ENCODE measurements around the gene USP32.
A peak's percentile ranks its signal among the peaks of the same experiment; 100 is the strongest.

The USP32 gene

DNA sequence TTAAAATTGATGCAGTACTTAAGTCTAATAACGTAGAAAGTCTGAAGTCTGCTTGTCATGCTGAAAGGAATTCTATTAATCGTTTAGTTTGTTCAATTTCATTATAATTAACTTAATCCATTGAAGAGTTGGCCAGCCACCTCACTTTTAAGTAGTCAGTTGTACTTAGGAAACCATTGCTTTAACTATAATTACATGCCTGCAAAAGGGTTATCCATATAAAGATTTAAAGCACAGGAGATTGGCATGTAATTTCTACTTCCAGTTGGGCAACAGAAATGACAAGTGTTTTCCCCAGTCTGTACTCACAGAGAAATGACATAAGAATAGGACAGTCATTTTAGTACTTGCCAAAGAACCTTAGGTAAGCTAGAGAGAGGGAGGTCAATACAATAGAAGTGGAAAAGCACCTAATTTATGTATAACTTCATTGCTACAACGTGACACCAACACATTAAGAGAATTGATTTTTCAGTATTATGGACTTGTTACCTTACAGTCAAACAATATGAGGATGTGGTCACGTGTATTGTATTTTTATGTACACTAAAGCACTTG, 3.7 kb upstream of the USP32 start:
- peaks cover 9% of the 10 kb centered on the region for H3F3A ChIP-seq (ENCODE audit: insufficient read depth)
- no peak for TF ChIP-seq EZH2phosphoT487 (conservative IDR thresholded peaks at IDR 0.05; ENCODE audit: low read length)
- TF ChIP-seq, protein P1, sequence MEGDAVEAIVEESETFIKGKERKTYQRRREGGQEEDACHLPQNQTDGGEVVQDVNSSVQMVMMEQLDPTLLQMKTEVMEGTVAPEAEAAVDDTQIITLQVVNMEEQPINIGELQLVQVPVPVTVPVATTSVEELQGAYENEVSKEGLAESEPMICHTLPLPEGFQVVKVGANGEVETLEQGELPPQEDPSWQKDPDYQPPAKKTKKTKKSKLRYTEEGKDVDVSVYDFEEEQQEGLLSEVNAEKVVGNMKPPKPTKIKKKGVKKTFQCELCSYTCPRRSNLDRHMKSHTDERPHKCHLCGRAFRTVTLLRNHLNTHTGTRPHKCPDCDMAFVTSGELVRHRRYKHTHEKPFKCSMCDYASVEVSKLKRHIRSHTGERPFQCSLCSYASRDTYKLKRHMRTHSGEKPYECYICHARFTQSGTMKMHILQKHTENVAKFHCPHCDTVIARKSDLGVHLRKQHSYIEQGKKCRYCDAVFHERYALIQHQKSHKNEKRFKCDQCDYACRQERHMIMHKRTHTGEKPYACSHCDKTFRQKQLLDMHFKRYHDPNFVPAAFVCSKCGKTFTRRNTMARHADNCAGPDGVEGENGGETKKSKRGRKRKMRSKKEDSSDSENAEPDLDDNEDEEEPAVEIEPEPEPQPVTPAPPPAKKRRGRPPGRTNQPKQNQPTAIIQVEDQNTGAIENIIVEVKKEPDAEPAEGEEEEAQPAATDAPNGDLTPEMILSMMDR (IDR thresholded peaks at IDR 0.05; ENCODE audit: insufficient read depth, low read length, poor library complexity, severe bottlenecking), result no peak
- no peaks in the 10 kb centered on the region for H3K36me3 ChIP-seq (ENCODE audit: low read length)
- H3K27ac ChIP-seq (ENCODE audit: low read depth, low read length), result no peak overlapping the region
- H3K9ac ChIP-seq (ENCODE audit: low read length), result no peak overlapping the region
- no peaks in the 10 kb centered on the region for H3K9me3 ChIP-seq (ENCODE audit: insufficient read depth, low read length)
- H3K4me3 ChIP-seq (ENCODE audit: insufficient read depth, low read length, poor library complexity, severe bottlenecking), result no peak overlapping the region
- H2AFZ ChIP-seq (ENCODE audit: low read depth, low read length, severe bottlenecking), result no peak overlapping the region
- H3K9me2 ChIP-seq (replicated peaks; ENCODE audit: insufficient read depth, low read length), result no peaks in the 10 kb centered on the region
- no peaks in the 10 kb centered on the region; the same call in 1 of the 2 replicates for H3K79me2 ChIP-seq (ENCODE audit: insufficient read depth, low read length)
- H3K4me2 ChIP-seq (ENCODE audit: low read depth, low read length, poor library complexity, severe bottlenecking), result no peak overlapping the region
- H3K27me3 ChIP-seq (ENCODE audit: low read length), result no peaks in the 10 kb centered on the region
- no peaks in the 10 kb centered on the region for H4K20me1 ChIP-seq (ENCODE audit: low read depth, low read length)

DNA sequence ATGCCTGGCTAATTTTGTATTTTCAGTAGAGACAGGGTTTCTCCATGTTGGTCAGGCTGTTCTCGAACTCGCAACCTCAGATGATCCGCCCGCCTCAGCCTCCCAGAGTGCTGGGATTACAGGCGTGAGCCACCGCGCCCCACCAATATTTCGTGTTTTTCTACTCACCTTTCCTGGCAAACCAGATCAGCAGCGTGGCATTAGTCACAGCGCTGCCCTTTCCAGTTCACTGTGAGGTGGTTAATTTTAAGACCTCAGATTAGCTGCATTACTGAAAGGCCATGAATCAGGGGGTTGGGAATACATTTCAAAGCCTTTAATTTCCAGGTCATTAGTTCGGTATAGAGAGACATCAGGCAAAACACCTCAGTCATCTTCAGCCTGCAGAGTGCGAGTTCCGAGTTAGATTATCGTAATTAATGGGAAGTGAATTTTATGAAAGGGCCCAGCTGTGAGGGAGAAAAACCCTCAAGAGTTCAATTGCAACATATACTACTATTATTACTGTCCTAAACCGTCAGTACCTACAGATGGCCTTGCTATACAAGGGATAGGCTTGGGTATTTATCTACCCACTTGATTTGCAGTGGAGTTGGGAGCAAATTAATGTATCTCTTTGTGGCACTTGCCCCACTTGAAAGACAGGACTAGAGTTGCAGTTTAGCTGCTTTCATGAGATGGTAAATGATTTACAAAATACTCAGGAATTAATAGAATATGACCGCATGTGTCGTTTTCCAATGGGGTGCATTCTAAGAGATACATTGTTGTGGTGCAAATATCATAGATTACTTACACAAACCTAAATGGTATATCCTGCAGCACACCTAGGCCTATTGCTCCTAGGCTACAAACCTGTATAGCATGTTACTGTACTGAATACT, 2.1 kb upstream of the USP32 start:
- Histone ChIP-seq H3K4me2 (ENCODE audit: low read depth, low read length, poor library complexity, severe bottlenecking) (no peak overlapping the region), H3K27me3 (ENCODE audit: low read length) (no peaks in the 10 kb centered on the region), H3F3A (ENCODE audit: insufficient read depth) (peaks cover 9% of the 10 kb centered on the region), H2AFZ (ENCODE audit: low read depth, low read length, severe bottlenecking) (no peak overlapping the region), H3K27ac (ENCODE audit: low read depth, low read length) (no peak overlapping the region), H3K4me3 (ENCODE audit: insufficient read depth, low read length, poor library complexity, severe bottlenecking) (no peak overlapping the region), H3K36me3 (ENCODE audit: low read length) (no peaks in the 10 kb centered on the region), H3K9me3 (ENCODE audit: insufficient read depth, low read length) (no peaks in the 10 kb centered on the region), H3K9ac (ENCODE audit: low read length) (no peak overlapping the region), H3K9me2 (replicated peaks; ENCODE audit: insufficient read depth, low read length) (no peaks in the 10 kb centered on the region), H4K20me1 (ENCODE audit: low read depth, low read length) (no peaks in the 10 kb centered on the region), H3K79me2 (ENCODE audit: insufficient read depth, low read length) (no peaks in the 10 kb centered on the region; the same call in 1 of the 2 replicates)
- TF ChIP-seq, protein P1 (IDR thresholded peaks at IDR 0.05; ENCODE audit: insufficient read depth, low read length, poor library complexity, severe bottlenecking), result no peak
- TF ChIP-seq EZH2phosphoT487 (conservative IDR thresholded peaks at IDR 0.05; ENCODE audit: low read length), result no peak

DNA sequence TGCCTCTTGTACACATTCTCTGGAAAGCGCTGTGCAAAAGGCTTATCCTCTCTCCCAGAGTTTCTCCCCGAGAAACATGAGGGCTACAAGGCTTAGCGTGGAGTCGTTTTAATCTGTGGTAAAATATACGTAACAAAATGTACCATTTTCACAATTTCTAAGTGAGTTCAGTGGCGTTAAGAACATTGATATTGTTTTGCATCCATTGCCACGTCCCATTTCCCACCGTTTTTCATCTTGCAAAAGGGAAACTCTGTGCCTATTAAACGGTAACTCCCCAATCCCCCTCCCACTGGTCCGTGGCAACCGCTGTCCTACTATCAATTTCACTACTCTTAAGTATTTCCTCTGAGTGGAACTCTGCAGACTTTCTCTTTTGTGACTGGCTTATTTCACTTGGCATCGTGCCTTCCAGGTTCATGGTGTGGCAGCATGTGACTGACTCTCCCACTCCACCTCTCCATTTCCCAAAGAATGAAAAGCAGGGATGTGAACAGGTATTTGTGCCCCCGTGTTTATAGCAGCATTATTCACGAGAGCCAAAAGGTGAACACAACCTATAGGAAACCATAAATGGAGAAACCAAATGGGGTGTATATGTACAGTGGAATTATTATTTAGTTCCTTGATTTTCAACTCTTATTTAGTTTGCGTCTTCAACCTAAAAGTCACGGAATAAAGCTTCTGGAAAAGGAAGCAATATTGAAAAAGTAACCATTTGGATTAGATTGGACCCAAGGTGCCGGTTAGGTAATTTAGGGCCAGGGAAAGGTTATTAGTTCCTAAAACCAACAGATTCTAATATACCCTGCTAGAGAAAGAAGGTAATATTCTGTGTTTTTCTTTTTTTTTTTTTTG, 1.1 kb upstream of the USP32 start:
- Histone ChIP-seq H3K4me2 (ENCODE audit: low read depth, low read length, poor library complexity, severe bottlenecking) (peak overlapping the region; percentile 79), H3K27ac (ENCODE audit: low read depth, low read length) (peak overlapping the region; percentile 42), H3F3A (ENCODE audit: insufficient read depth) (peaks cover 9% of the 10 kb centered on the region), H3K9ac (ENCODE audit: low read length) (peak overlapping the region; percentile 84), H3K4me3 (ENCODE audit: insufficient read depth, low read length, poor library complexity, severe bottlenecking) (peak overlapping the region; percentile 93), H3K27me3 (ENCODE audit: low read length) (no peaks in the 10 kb centered on the region), H3K36me3 (ENCODE audit: low read length) (no peaks in the 10 kb centered on the region), H2AFZ (ENCODE audit: low read depth, low read length, severe bottlenecking) (peak overlapping the region; percentile 95), H3K79me2 (ENCODE audit: insufficient read depth, low read length) (peaks cover 8% of the 10 kb centered on the region; the same call in 1 of the 2 replicates), H3K9me3 (ENCODE audit: insufficient read depth, low read length) (no peaks in the 10 kb centered on the region), H4K20me1 (ENCODE audit: low read depth, low read length) (no peaks in the 10 kb centered on the region), H3K9me2 (replicated peaks; ENCODE audit: insufficient read depth, low read length) (no peaks in the 10 kb centered on the region)
- TF ChIP-seq EZH2phosphoT487 (conservative IDR thresholded peaks at IDR 0.05; ENCODE audit: low read length), result no peak
- TF ChIP-seq, protein P1 (IDR thresholded peaks at IDR 0.05; ENCODE audit: insufficient read depth, low read length, poor library complexity, severe bottlenecking), result no peak

Data from SU-DHL-6 (cell line).